B cell (primary cell): Measurements from ENCODE around the gene RAD51B. TPM values are rescaled to one million over a fixed set of nuclear protein-coding genes. Genes with fewer than 3 reads are reported as not detected.

Source experiments
- ATAC-seq: fragments of 200-7000 bp; cut with Tn5 transposase; one replicate; pipeline ENCODE4 v1.10.0; 2021; ENCODE audit warnings: low read depth, mild to moderate bottlenecking, moderate number of reproducible peaks, moderate library complexity
- CTCF ChIA-PET: fragments of 350-600 bp; sonication (Branson Sonifier 250); formaldehyde crosslinking; loops from one replicate; lab custom pipeline; 2021; ENCODE audit warnings: antibody characterized with exemption, inconsistent platforms; lab: Charles Lee
- POLR2A ChIA-PET: fragments of 350-600 bp; sonication (Branson Sonifier 250); formaldehyde crosslinking; loops from one replicate; lab custom pipeline; 2021; ENCODE audit warnings: antibody characterized with exemption; lab: Charles Lee
- DNase-seq: peaks from one replicate; pipeline ENCODE4 v3.0.0; 2013
- H2AFZ ChIP-seq: 2 replicates; pipeline ENCODE4 v1.6.1; 2012; ENCODE audit warnings: mild to moderate bottlenecking, low read depth, low read length; ENCODE audit not compliant: insufficient read depth, poor library complexity, severe bottlenecking
- H3K27ac ChIP-seq, 2 donors: 1 replicate in 1 of 2; 2 replicates in 1 of 2; pipeline ENCODE4 v1.5.1; 2012 to 2013; ENCODE audit warnings: low read length in 2 of 2, mild to moderate bottlenecking in 2 of 2, moderate library complexity in 1 of 2
- H3K27me3 ChIP-seq, 4 experiments: fragments of 200-600 bp in 1 of 4; sonication (generic) in 1 of 4; replicated peaks in 1 of 4; 1 replicate in 2 of 4; 2 replicates in 2 of 4; pipeline versions ENCODE4 v1.6.1 to v1.7.0; 2013 to 2016; ENCODE audit warnings: low read length in 3 of 4, mild to moderate bottlenecking in 2 of 4, mixed read lengths in 1 of 4, moderate library complexity in 1 of 4; ENCODE audit not compliant: insufficient read depth in 4 of 4, control insufficient read depth in 3 of 4; ENCODE audit errors: control extremely low read depth in 1 of 4
- H3K36me3 ChIP-seq, 2 experiments: replicated peaks in 1 of 2; 1 replicate in 1 of 2; 2 replicates in 1 of 2; pipeline versions ENCODE4 v1.6.1 to v1.7.1; 2013; ENCODE audit warnings: low read length in 1 of 2; ENCODE audit not compliant: insufficient read depth in 2 of 2, control insufficient read depth in 1 of 2; ENCODE audit errors: control extremely low read depth in 1 of 2, extremely low read depth in 1 of 2
- H3K4me1 ChIP-seq, 2 donors: fragments of 200-600 bp in 1 of 2; sonication (generic) in 1 of 2; 1 replicate in 1 of 2; 2 replicates in 1 of 2; pipeline versions ENCODE4 v1.5.1 to v1.6.1; 2013 to 2017; ENCODE audit warnings: low read length in 2 of 2; ENCODE audit not compliant: control insufficient read depth in 2 of 2, insufficient read depth in 2 of 2
- H3K4me2 ChIP-seq: replicated peaks from 2 replicates; pipeline ENCODE3; 2012; ENCODE audit warnings: mild to moderate bottlenecking, low read depth, low read length; ENCODE audit not compliant: poor library complexity, severe bottlenecking
- H3K4me3 ChIP-seq, 5 experiments: fragments of 200-600 bp in 1 of 5; sonication (generic) in 1 of 5; 1 replicate in 3 of 5; 2 replicates in 2 of 5; pipeline versions ENCODE4 v1.5.1 to v1.7.0; 2011 to 2016; ENCODE audit warnings: low read length in 4 of 5, mild to moderate bottlenecking in 4 of 5, low read depth in 2 of 5, control low read depth in 1 of 5, moderate library complexity in 1 of 5; ENCODE audit not compliant: insufficient read depth in 1 of 5; ENCODE audit errors: control extremely low read depth in 1 of 5, extremely low read depth in 1 of 5
- H3K79me2 ChIP-seq: fragments of 200-600 bp; sonication (generic); one replicate; pipeline ENCODE4 v1.6.0; 2016; ENCODE audit warnings: low read length; ENCODE audit not compliant: control insufficient read depth, insufficient read depth
- H3K9ac ChIP-seq: fragments of 200-600 bp; sonication (generic); 2 replicates; pipeline ENCODE4 v1.6.1; 2017; ENCODE audit warnings: mild to moderate bottlenecking, low read length, moderate library complexity
- H3K9me3 ChIP-seq, 3 donors: one replicate each; pipeline versions ENCODE4 v1.6.1 to v1.7.1; 2013; ENCODE audit warnings: low read length in 2 of 3; ENCODE audit not compliant: control insufficient read depth in 2 of 3, insufficient read depth in 1 of 3; ENCODE audit errors: control extremely low read depth in 1 of 3
- H4K20me1 ChIP-seq: 2 replicates; pipeline ENCODE4 v1.6.0; 2012; ENCODE audit warnings: mild to moderate bottlenecking, low read length; ENCODE audit not compliant: insufficient read depth, control insufficient read depth, poor library complexity, severe bottlenecking
- H3K27ac Mint-ChIP-seq: one replicate; pipeline ENCODE4 v1.8.0; 2021; ENCODE audit warnings: mixed read lengths
- H3K27me3 Mint-ChIP-seq: one replicate; pipeline ENCODE4 v1.8.0; 2021; ENCODE audit warnings: mixed read lengths
- H3K4me1 Mint-ChIP-seq: one replicate; pipeline ENCODE4 v1.8.0; 2021; ENCODE audit warnings: mixed read lengths
- H3K4me3 Mint-ChIP-seq: one replicate; pipeline ENCODE4 v1.8.0; 2021; ENCODE audit warnings: mixed read lengths
- H3K9me3 Mint-ChIP-seq: one replicate; pipeline ENCODE4 v1.8.0; 2022; ENCODE audit warnings: mixed read lengths; ENCODE audit not compliant: insufficient read depth
- CTCF ChIP-seq: fragments of 200-600 bp; IDR thresholded peaks from one replicate; pipeline ENCODE4 v1.8.0; 2022; ENCODE audit warnings: antibody characterized with exemption, mild to moderate bottlenecking
- EZH2 ChIP-seq: IDR thresholded peaks from 2 replicates; pipeline ENCODE4 v1.6.1; 2012; ENCODE audit warnings: borderline replicate concordance, low read depth, mild to moderate bottlenecking, moderate library complexity, low read length; ENCODE audit not compliant: insufficient read depth, poor library complexity, severe bottlenecking
- WGBS: methylation state at CpG from one replicate; pipeline ENCODE4 v1.1.5; 2013; ENCODE audit warnings: missing lambda C conversion rate; ENCODE audit not compliant: insufficient coverage; 5-methylcytosine and 5-hydroxymethylcytosine counted together
- intact Hi-C: fragments of 100-400 bp; cut with micrococcal nuclease; formaldehyde crosslinking; loops from one replicate; pipeline ENCODE4 v1.10.0; 2022
- polyA plus RNA-seq: library from polyadenylated mRNA; depleted of rRNA; stranded (reverse); fragments of >200 nt; gene quantifications from 2 replicates; pipeline ENCODE4 v1.2.3, GENCODE V29; 2012
- total RNA-seq, 2 donors: library from RNA; stranded (reverse); fragments of 120-200 nt in 1 of 2; gene quantifications; 1 replicate in 1 of 2; 2 replicates in 1 of 2; pipeline versions ENCODE4 v1.2.3 to v1.2.4, GENCODE V29; 2013 to 2022

Gene RAD51B
- total and polyA plus RNA-seq, 2 donors (not counting 1 experiment from before 2014, with no cell fraction given) = 6.5 to 60.6 TPM

DNA sequence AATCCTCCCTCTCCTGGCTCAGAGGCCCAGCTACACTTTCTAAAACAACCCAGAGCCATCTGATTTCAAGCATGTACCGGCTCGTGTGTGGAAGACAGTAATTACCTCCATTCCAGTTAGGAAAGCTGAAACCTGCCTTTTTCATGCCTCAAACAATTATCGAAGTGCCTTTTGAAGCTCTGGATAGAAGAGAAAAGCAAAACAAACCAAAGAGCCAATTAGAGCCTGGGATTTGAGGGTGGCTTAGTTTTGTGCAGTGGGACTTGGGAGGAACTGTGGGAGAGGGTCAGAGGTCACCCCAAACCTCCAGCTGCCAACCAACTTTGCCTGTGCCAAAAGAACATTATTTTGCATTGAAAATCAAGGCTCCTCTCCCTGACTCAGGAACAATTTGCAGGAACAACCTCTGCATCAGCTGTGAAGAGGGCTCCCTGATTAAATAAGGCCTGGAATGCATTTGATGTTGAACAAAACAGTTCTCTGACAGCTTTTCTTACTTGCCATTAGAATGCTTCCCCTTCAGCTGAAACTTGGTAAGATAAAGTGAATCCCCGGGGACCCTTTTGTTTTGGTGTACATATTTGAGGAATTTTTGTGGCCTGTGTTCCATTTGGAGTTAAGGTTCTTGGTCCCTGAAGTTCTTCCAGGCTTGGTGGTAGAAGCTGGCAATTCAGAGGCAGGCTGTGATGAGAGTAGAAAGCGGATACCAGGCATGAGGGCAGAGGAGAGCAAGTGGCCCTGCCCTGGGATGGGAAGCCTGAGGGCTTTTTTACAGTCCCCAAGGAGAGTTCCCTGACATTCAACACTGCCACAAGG lies 703.1 kb downstream of the RAD51B start:
- Mint-ChIP-seq H3K4me3 (no peak overlapping the region), H3K9me3 (no peaks in the 10 kb centered on the region), H3K27ac (no peak overlapping the region), H3K4me1 (peaks cover 58% of the 10 kb centered on the region), H3K27me3 (no peaks in the 10 kb centered on the region)
- DNase-seq (no peak), ATAC-seq (no peak)
- H3K9ac ChIP-seq = no peak overlapping the region
- no peak overlapping the region for H3K4me2 ChIP-seq
- H3K9me3 ChIP-seq = no peaks in the 10 kb centered on the region
- H3K4me3 ChIP-seq = no peak overlapping the region
- H3K36me3 ChIP-seq = no peaks in the 10 kb centered on the region
- ChIA-PET POLR2A (interaction anchor here (0.6 kb wide), 1 partner anchor 55 kb away, joined by 3 read pairs; no protein-coding TSS in a partner anchor), CTCF (interaction anchor here (1.1 to 2.6 kb wide), 3 partner anchors 9 to 46 kb away, joined by 3 to 7 read pairs (median 4); no protein-coding TSS in a partner anchor)
- no peak for TF ChIP-seq EZH2
- TF ChIP-seq CTCF = no peak
- WGBS = 96% methylated on average over 4 of the region's 5 CpGs
- H4K20me1 ChIP-seq = no peaks in the 10 kb centered on the region
- peaks cover 42 to 53% of the 10 kb centered on the region in 2 donors for H3K4me1 ChIP-seq
- no peak overlapping the region for H2AFZ ChIP-seq
- H3K27ac ChIP-seq = no peak overlapping the region
- no peaks in the 10 kb centered on the region for H3K27me3 ChIP-seq
- H3K79me2 ChIP-seq = peaks cover 6% of the 10 kb centered on the region
- intact Hi-C loops = no loop called here

DNA sequence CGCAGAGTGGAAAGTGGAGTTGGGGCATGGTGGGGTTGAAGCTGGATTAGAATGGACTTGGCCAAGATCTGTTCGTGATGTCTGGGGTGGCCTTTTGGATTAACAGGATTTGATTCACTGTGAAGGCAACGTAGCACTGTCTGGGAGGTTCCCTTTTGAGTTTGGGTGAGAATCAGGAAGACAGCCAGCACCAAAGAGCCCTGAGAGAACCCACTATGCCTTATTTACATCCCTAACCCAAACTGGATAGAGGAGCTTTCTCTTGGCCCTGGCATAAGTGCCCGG lies 703.7 kb downstream of the RAD51B start:
- Mint-ChIP-seq H3K27ac (no peak overlapping the region), H3K4me3 (no peak overlapping the region), H3K9me3 (no peaks in the 10 kb centered on the region), H3K27me3 (no peaks in the 10 kb centered on the region), H3K4me1 (peaks cover 58% of the 10 kb centered on the region)
- no peaks in the 10 kb centered on the region for H3K9me3 ChIP-seq
- no peaks in the 10 kb centered on the region for H3K36me3 ChIP-seq
- no peaks in the 10 kb centered on the region for H3K27me3 ChIP-seq
- ATAC-seq (no peak), DNase-seq (no peak)
- no peak overlapping the region for H3K4me3 ChIP-seq
- peaks cover 43 to 52% of the 10 kb centered on the region in 2 donors for H3K4me1 ChIP-seq
- no peak overlapping the region for H3K9ac ChIP-seq
- no peaks in the 10 kb centered on the region for H4K20me1 ChIP-seq
- WGBS = 100% methylated on average over 2 of the region's 4 CpGs
- no peak overlapping the region for H2AFZ ChIP-seq
- intact Hi-C loops = no loop called here
- ChIA-PET CTCF (interaction anchor here (2.6 kb wide), 1 partner anchor 10 kb away, joined by 7 read pairs; no protein-coding TSS in a partner anchor), POLR2A (interaction anchor here (0.9 kb wide), 1 partner anchor 162 kb away, joined by 3 read pairs; no protein-coding TSS in a partner anchor)
- TF ChIP-seq EZH2 (no peak), CTCF (no peak)
- H3K79me2 ChIP-seq = peaks cover 6% of the 10 kb centered on the region
- H3K4me2 ChIP-seq = no peak overlapping the region
- no peak overlapping the region for H3K27ac ChIP-seq
